ENCODE measurements around the gene BCKDHA.

DNA sequence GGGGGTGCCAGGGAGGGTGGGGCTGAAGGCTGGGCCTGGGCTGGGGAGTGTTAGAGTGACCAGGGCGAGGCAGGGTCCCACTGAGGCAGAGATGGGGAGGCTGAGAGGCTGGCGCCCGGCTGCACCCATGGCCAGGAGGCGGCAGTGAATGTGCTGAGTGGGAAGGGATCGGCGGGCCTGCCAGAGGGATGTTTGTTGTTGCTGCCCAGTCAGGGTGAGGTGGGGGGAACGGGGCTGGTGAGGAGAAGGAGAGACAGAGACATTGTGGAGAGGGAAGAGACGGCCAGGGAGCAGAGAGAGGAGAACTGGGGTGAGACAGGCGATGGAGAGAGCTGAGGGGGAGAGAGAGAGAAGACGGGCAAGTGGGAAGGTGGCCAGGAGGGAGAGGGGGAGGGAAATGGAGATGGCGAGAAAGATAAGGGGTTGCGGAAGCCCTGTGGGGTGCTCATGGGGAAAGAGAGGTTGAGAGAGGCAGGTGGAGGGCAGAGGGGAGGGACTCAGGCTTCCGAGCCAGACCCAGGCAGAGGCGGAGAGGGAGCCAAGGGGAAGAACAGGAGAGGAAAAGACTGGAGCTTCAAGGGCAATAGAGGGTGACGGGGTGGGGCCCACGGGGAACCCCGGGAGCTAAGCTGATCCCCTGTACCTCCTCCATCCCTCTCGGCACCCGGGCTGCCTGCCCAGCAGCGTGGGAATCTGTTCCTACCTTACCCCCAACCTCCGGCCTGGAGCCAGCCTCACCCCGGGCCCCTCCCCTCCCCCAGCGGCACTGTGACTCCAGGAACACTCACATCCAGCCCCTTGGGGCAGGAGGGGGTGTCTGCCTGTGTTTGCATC lies 30.2 kb downstream of the BCKDHA start:
- TF ChIP-seq, protein P1, sequence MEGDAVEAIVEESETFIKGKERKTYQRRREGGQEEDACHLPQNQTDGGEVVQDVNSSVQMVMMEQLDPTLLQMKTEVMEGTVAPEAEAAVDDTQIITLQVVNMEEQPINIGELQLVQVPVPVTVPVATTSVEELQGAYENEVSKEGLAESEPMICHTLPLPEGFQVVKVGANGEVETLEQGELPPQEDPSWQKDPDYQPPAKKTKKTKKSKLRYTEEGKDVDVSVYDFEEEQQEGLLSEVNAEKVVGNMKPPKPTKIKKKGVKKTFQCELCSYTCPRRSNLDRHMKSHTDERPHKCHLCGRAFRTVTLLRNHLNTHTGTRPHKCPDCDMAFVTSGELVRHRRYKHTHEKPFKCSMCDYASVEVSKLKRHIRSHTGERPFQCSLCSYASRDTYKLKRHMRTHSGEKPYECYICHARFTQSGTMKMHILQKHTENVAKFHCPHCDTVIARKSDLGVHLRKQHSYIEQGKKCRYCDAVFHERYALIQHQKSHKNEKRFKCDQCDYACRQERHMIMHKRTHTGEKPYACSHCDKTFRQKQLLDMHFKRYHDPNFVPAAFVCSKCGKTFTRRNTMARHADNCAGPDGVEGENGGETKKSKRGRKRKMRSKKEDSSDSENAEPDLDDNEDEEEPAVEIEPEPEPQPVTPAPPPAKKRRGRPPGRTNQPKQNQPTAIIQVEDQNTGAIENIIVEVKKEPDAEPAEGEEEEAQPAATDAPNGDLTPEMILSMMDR (IDR thresholded peaks at IDR 0.05), result no peak
- TF ChIP-seq POLR2A (IDR thresholded peaks at IDR 0.05), result no peak

All from lower leg skin (tissue), 3 donors.